Subcutaneous abdominal adipose tissue (tissue), 5 donors: ENCODE measurements around the gene EPHB2.

Experiments used
- H3K27ac ChIP-seq: one replicate; pipeline ENCODE4 v1.7.0; 2013; ENCODE audit warnings: low read depth, mild to moderate bottlenecking, inconsistent platforms, low read length, moderate library complexity
- H3K27me3 ChIP-seq, 5 donors: one replicate each; pipeline ENCODE4 v1.7.0; 2013; ENCODE audit warnings: low read length in 5 of 5, inconsistent platforms in 1 of 5; ENCODE audit not compliant: control insufficient read depth in 5 of 5, insufficient read depth in 4 of 5
- H3K36me3 ChIP-seq, 5 donors: one replicate each; pipeline ENCODE4 v1.7.0; 2013; ENCODE audit warnings: low read length in 5 of 5; ENCODE audit not compliant: control insufficient read depth in 5 of 5, insufficient read depth in 5 of 5
- H3K4me1 ChIP-seq, 5 donors: one replicate each; pipeline ENCODE4 v1.7.0; 2013; ENCODE audit warnings: low read length in 5 of 5, mild to moderate bottlenecking in 3 of 5, moderate library complexity in 1 of 5; ENCODE audit not compliant: control insufficient read depth in 5 of 5, insufficient read depth in 5 of 5
- H3K4me3 ChIP-seq, 5 donors: one replicate each; pipeline ENCODE4 v1.7.0; 2013; ENCODE audit warnings: low read length in 5 of 5, low read depth in 1 of 5
- H3K9ac ChIP-seq, 5 donors: one replicate each; pipeline ENCODE4 v1.7.0; 2013; ENCODE audit warnings: low read length in 5 of 5, mild to moderate bottlenecking in 4 of 5, moderate library complexity in 3 of 5
- H3K9me3 ChIP-seq, 5 donors: one replicate each; pipeline ENCODE4 v1.7.0; 2013; ENCODE audit warnings: low read length in 5 of 5; ENCODE audit not compliant: control insufficient read depth in 5 of 5
- donor health status: healthy.
- donor health status: healthy.
- donor health status: healthy.
- donor health status: healthy.
- donor health status: healthy.

EPHB2 gene

GRCh38 chr1:22688466-22688865, 22.2 kb upstream of the EPHB2 start:
- Histone ChIP-seq H3K9ac (no peak overlapping the region), H3K4me1 (no peaks in the 10 kb centered on the region), H3K9me3 (no peaks in the 10 kb centered on the region), H3K27me3 (peaks cover 13 to 24% (median 18%) of the 10 kb centered on the region in 5 donors), H3K27ac (no peak overlapping the region), H3K4me3 (no peak overlapping the region), H3K36me3 (no peaks in the 10 kb centered on the region)

GRCh38 chr1:22689505-22689904, 21.1 kb upstream of the EPHB2 start:
- no peak overlapping the region for H3K4me3 ChIP-seq
- H3K27ac ChIP-seq, result no peak overlapping the region
- H3K27me3 ChIP-seq, result peaks cover 11 to 24% (median 16%) of the 10 kb centered on the region in 5 donors
- no peak overlapping the region for H3K9ac ChIP-seq
- no peaks in the 10 kb centered on the region for H3K9me3 ChIP-seq
- H3K36me3 ChIP-seq, result no peaks in the 10 kb centered on the region
- H3K4me1 ChIP-seq, result no peaks in the 10 kb centered on the region

- Histone ChIP-seq H3K36me3 (no peaks in the 10 kb centered on the region), H3K9me3 (no peaks in the 10 kb centered on the region), H3K4me3 (no peak overlapping the region), H3K9ac (no peak overlapping the region), H3K4me1 (no peaks in the 10 kb centered on the region), H3K27me3 (peaks cover 0 to 11% (median 4%) of the 10 kb centered on the region in 5 donors), H3K27ac (no peak overlapping the region)
Observed at GRCh38 chr1:22691031-22691753, 19.4 kb upstream of the EPHB2 start.

- H3K27ac ChIP-seq, result no peak overlapping the region
- no peaks in the 10 kb centered on the region for H3K9me3 ChIP-seq
- H3K4me3 ChIP-seq, result no peak overlapping the region
- H3K36me3 ChIP-seq, result no peaks in the 10 kb centered on the region
- H3K27me3 ChIP-seq, result peaks cover 0 to 2% (median 0%) of the 10 kb centered on the region in 5 donors
- H3K9ac ChIP-seq, result no peak overlapping the region
- no peaks in the 10 kb centered on the region for H3K4me1 ChIP-seq
Observed at GRCh38 chr1:22694172-22694571, 16.5 kb upstream of the EPHB2 start.

DNA sequence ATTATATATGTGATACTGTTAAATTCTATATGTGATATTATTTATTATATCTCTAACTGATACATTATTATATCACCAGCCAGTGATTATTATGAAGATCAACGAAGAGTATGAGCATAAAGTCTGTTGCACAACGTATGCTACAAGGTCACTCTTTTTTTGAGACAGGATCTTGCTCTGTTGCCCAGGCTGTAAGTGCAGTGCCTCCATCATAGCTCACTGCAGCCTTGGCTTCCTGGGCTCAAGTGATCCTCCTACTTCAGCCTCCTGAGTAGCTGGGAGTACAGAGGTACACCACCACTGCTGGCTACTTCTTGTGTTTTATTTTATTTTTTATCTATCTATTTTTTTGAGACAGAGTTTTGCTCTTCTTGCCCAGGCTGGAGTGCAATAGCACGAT, 14.0 kb upstream of the EPHB2 start:
- no peaks in the 10 kb centered on the region for H3K36me3 ChIP-seq
- H3K27me3 ChIP-seq, result peaks cover 0 to 2% (median 0%) of the 10 kb centered on the region in 5 donors
- H3K9me3 ChIP-seq, result no peaks in the 10 kb centered on the region
- no peak overlapping the region for H3K9ac ChIP-seq
- H3K4me1 ChIP-seq, result no peaks in the 10 kb centered on the region
- no peak overlapping the region for H3K27ac ChIP-seq
- H3K4me3 ChIP-seq, result no peak overlapping the region

DNA sequence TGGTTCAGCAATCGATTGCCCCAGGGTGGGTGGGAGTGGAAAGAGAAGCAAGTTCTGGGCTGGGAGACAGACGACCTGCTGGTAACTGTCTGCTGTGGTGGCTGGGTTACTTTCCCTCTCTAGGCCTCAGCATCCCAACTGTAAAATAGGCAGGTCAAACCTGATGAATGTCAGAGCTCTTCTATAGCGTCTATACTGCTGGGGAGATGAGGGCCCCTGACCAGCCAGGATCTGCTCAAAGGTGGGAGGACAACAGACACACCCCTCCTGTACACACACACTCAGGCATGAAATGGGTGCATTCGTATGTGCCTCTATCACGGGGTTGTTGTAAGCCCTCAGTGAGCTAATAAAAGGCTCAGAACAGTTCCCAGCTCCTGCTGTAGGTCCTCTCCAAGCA, 12.7 kb upstream of the EPHB2 start:
- Histone ChIP-seq H3K27ac (no peak overlapping the region), H3K27me3 (peaks cover 0 to 2% (median 0%) of the 10 kb centered on the region in 5 donors), H3K4me3 (no peak overlapping the region), H3K36me3 (no peaks in the 10 kb centered on the region), H3K4me1 (peaks cover 0 to 4% (median 0%) of the 10 kb centered on the region in 5 donors), H3K9me3 (no peaks in the 10 kb centered on the region), H3K9ac (no peak overlapping the region)

DNA sequence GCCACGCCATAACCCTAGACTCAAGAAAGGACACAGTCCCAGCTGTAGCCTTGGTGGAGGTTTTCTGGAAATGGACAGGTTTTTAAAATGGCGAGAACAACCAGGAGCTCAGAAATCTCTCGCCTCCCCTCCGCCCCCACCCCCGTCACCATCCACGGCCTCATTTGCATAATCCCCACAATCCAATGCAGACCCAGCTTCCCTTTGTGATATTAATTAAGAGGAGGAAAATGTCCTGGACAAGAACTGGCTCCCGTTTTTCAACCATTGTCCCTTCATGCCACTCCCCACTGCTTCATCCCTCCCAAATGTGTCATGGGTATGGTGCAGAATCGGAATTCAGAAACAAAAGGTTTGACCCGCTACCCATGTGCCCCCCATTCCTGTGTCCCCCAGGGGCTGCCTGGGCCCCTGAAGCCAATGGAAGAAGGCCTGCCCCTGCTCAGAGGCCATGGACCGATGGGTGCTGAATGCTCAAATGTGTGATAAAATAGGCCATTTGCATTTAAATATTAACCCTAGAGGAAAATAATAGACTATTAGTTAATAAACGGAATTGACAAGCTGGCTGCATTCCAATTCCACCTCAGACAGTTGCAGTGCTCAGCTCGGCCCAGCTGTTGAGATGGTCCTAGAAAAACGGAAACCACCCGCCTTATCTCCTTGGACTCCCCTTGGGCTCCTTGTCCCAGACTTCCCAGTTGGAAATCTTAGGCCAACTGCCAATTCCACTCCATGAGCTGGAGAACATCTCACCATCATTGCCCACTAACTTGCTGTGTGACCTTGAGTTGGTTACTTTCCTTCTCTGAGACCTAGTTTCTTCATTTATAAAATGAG, 10.7 kb upstream of the EPHB2 start:
- Histone ChIP-seq H3K27me3 (no peaks in the 10 kb centered on the region), H3K4me1 (peaks cover 0 to 4% (median 0%) of the 10 kb centered on the region in 5 donors), H3K4me3 (no peak overlapping the region), H3K9me3 (no peaks in the 10 kb centered on the region), H3K9ac (no peak overlapping the region), H3K36me3 (no peaks in the 10 kb centered on the region), H3K27ac (no peak overlapping the region)

- no peaks in the 10 kb centered on the region for H3K9me3 ChIP-seq
Observed at GRCh38 chr1:22702296-22703085, 8.1 kb upstream of the EPHB2 start.

DNA sequence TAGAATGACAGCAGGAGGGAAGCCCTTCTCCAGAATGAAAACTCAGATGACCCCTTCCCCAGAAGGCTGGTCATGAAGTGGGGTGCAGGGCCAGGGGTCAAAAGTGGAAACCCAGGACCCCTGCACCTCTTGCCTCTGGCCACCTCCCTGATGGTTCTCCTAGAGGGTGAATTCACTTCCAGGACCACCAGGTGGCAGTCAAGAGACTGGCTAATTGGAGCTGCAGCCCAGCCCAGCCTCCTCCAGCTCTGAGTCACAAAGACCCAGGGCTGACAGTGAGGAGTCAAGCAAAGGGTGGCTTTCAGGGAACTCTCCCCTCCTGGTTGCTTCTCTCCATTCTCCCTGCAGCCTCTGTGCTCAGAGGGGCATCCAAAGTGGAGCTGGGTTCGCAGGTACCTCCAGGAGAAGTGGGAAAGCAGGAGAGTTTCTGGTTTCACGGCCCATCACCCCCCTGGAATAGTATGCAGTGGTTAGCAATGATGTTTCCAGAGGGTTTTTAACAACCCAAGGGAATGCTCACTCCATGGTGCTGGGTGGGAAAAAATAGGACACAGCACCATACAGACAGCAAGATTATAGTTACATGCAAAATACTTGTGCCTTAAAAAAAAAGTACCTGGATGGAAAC, 6.1 kb upstream of the EPHB2 start:
- Histone ChIP-seq H3K36me3 (no peaks in the 10 kb centered on the region), H3K27ac (no peak overlapping the region), H3K27me3 (peaks cover 0 to 3% (median 0%) of the 10 kb centered on the region in 5 donors), H3K4me1 (peaks cover 0 to 12% (median 6%) of the 10 kb centered on the region in 5 donors), H3K4me3 (no peak overlapping the region), H3K9ac (no peak overlapping the region), H3K9me3 (no peaks in the 10 kb centered on the region)

More at GRCh38 chr1:22702296-22703085, 8.1 kb upstream of the EPHB2 start:
- H3K9ac ChIP-seq, result no peak overlapping the region
- no peaks in the 10 kb centered on the region for H3K27me3 ChIP-seq
- no peaks in the 10 kb centered on the region for H3K36me3 ChIP-seq
- no peak overlapping the region for H3K27ac ChIP-seq
- peaks cover 0 to 4% (median 0%) of the 10 kb centered on the region in 5 donors for H3K4me1 ChIP-seq
- no peak overlapping the region for H3K4me3 ChIP-seq
